HG03103 (cell line): ENCODE data around the gene EML4.
"Not testable (repeated sequence)": the region's sequence is repeated elsewhere in the genome, so short reads cannot be mapped to it uniquely, and the experiment has no call there.

ENCODE experiments used
- ATAC-seq: cut with Tn5 transposase; IDR thresholded peaks from one replicate; pipeline ENCODE4 v1.9.1; 2021; ENCODE audit warnings: low read depth; ENCODE audit not compliant: unreplicated experiment

EML4 gene

DNA sequence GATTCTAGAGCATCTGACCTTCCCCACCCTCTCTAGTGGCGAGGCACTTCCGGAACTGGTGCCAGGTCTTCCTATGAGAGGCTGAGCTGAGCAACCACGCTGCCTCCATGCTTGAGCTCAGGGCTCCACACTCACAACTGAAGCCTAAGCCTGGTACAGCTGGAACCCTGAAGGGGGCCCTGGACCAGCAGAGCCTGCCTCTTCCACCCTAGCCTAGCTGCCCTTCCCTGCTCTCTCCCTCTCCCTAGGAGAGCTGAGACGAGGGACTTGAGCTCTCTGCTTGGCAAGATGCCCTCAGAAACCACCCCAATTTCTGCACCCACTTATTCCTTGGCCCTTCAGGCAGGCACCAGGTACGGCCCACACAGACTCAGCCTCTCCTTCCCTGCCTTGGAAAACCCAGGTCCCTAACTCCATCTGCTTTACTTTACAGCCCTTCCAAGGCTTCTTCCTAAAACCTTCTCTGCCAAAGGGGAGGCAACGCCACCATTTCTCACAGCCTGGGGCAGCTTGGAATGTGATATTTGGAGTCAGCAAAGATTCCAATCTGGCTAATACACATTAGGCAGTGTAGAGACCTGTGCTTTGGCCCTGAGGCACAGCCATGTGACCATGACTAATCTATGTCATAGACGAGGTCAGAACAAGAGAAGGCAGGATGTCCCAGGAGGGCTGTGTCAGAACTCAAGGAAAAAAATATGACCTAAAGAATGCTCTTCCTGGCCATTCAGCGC is 173.1 kb downstream of the EML4 start:
- no peak for ATAC-seq

DNA sequence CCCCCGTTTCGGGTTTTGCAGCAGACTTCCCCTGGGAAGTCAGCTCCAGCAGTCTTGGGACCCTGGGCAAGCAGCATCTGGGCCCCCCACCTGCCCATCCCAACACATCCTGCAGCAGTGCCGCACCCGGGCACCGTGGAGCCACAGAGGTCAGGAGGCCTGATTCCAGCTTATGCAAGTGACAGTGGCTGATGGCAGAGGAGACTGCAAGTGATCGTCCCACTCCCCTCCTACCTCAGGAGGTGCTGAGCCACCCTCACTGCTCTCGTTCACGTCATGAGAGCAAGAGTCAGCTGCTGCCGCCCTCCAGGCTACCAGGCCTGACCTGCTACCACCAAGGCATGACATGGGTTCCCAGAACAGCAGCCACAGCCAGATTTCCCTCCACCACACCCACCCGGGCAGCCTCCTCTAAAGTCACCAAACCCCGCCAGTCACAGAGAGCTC is 173.7 kb downstream of the EML4 start:
- ATAC-seq, result no peak

DNA sequence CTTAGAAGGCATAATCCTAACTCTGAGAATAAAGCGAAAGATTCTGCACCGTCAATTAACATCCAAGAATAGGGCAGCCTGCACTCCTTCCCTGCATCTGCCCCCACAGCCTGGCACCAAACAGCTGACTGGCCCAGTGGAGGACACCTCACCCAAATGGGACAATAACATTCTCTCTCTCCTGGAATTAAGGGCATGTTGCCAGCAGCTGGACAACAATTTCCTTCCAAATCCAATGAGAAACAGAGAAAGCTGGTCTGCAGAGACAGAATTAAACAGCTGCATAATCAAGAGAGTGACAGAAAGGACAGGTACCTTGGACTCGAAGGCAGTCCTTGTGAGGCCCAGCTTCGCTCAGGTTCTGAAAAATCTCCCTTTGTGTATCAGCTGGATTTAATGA is 176.8 kb downstream of the EML4 start:
- no peak for ATAC-seq

DNA sequence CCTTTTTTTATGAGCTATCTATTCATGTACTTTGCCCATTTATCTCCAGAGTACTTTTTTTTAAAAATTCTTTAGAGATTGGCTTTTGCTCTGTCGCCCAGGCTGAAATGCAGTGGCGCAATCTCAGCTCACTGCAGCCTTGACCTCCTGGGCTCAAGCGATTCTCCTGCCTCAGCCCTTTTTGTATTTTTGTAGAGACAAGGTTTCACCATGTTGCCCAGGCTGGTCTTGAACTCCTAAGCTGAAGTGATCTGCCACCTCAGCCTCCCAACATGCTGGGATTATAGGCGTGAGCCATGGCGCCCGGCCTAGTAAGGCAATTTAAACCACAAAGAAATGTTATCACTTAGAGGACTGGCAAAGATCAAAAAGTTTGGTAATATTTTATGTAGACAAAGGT is 177.7 kb downstream of the EML4 start:
- not testable (repeated sequence) for ATAC-seq

DNA sequence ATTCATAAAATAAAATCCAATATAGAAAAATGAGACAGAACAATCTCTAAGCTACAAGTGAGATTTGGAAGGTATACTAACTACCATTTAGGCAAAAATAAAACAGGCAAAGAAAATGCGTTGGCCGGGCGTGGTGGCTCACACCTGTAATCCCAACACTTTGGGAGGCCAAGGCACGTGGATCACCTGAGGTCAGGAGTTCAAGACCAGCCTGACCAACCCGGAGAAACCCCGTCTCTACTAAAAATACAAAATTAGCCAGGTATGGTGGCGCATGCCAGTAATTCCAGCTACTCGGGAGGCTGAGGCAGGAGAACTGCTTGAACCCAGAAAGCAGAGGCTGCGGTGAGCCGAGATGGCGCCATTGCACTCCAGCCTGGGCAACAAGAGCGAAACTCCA is 178.4 kb downstream of the EML4 start:
- ATAC-seq, result not testable (repeated sequence)

DNA sequence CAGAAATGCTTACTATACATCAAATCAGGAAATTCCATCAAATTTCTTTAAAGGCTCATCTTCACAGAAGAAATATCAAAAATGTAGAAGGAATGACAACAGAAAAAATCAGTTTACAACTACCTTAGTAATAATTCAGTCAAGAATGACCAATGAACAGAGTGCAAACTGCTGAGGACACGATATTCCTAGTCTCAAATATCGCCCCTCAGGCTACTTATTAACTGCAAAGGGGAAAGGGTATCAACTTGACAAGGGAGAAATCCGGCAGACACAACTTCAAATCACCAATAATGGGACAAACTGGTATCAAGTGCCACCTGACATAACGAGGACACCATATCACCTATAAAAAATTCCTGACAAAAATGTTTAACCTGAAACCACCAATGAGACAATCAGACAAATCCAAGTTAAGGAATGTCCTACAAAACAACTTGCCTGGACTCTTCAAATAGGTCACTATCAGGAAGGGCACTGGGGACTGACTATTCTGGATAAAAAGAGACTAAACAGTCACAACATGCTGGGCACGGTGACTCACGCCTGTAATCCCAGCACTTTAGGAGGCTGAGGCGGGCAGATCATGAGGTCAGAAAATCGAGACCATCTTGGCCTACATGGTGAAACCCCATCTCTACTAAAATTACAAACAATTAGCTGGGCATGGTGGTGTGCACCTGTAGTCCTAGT is 179.1 kb downstream of the EML4 start:
- no peak for ATAC-seq

DNA sequence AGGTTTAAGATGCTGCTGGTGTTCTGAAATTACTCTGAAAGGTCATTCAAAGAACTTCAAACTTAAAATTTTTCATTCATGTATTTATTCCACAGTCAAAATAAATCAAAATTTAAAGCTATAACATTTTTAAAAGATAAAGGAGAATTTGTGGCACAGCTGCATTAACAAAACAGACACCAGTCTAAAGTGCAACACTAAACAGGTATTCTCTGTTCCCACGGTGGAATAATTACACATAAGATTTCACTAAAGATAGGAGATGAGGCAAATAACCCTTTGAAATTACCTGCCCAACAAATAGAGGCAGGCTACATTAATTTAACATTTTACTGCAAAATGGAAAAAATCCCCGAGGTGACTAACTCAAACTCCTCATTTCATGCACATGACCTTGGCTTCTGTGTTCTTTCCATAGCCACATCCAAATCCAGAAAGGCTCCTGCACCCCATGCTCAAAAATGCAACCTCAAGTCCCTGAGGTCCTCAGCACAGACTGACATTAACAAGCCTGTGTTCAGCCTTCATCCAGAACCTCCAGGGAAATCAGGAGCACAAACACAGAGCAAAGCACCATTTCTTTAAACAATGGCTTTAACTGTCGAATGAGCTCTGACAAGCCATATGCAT is 181.4 kb downstream of the EML4 start:
- no peak for ATAC-seq

DNA sequence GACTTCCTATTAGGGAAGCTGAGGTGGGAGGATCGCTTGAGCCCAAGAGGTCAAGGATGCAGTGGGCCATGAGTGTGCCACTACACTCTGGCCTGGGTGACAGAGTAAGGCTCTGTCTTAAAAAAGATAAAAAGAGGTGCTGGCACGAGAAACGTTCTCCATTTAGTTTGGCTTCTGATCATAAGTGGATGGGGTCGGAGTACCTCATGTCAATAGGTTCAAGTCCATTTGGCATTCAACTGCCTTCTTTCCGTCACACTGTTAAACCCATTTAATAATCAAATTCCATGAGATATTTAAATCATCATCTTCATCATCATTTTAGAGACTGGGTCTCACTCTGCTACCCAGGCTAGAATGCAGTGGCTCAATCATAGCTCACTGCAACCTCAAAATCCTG is 182.7 kb downstream of the EML4 start:
- ATAC-seq, result no peak

DNA sequence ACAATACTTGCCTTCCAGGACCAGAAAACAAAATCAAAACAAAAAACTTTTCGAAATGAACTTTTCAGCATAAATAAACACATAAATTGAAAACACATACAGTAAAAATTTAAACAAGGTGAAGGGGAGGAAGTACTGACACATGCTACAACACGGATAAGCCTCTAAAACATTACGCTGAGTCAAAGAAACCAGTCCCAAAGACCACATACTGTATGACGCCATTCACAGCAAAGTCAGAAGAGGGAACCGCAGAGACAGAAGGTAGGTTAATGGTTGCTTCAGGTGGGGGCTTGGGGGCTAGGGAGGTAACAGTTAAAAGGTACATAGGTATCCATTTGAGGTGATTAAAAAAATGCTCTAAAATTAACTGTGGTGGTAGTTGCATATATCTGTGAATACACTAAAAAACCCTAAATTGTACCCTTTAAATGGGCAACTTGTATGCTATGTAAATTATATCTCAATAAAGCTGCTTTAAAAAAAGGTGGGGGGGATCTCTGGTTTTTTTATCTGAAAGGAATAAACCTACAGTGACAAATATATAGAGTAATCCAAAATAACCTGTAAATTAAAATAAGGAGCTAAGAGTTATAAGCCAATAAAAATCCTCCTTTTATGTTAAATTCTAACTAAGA is 184.8 kb downstream of the EML4 start:
- no peak for ATAC-seq

DNA sequence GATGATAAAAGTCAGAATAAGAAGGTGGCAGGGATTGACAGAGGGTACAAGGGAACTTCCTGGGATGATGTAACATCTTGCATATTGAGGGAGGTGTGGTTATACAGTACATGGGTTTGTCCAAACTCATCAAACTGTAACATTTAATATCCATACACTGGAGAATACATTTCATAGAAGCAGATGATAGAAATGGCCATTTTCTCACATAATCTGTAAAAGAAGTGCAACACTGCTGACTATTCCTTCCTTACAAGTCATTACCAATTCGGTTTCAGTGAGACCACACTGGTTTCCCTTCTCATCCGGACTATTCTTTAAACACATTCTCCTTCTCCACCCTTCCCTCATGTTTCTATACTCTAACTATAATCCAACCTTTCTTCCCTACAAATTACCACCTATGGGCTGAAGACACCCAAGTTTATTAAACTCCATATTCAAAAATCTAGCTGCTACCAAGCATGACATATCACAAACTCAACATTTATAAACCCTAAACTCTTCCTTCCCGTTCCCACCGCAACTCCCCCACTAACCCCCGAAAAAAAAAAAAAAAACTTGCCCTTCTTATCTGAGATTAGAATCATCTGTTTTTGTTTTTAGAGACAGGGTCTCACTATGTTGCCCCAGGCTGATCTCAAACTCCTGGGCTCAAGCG is 190.3 kb downstream of the EML4 start:
- ATAC-seq, result no peak

DNA sequence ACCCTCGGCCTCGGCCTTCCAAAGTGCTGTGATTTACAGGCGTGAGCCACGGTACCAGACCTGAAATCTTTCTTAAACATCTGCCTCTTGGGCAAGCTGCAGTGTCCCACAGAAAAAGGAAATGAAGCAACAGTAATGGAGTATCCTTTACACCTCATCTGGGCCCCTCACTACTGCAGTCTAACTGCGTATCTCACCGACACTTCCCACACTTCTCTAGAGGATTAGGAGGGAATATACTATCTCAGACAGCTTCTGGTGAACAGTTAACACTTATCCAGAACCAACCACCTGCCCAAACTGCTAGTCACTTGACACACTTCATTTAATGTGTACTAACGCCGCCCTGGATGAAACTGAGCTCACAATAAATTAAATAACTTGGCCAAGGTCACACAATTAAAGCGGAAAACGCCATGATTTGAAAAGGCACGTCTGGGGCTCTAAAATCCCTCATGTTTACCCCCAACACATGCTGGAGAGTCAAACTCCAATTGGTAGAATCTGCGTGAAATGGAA is 190.9 kb downstream of the EML4 start:
- ATAC-seq, result no peak

DNA sequence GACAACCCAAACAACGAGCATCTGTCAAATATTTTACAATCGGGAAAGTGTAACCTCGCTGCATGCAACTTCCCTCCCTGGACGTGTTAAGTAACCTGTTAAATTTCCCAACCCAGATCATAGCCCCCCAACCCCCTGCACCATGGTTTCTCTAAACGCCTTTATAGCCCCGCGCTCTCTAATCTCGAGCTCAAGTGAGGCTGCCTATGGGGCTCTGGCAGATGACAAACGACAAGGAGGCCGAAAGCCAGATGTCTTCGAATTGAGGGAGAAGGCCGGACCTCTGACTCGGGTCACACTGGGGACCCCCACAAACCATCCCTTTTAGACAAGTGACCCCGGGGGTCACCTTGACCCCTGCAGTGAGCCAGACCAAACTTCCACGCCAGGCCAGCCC is 191.3 kb downstream of the EML4 start:
- ATAC-seq, result no peak

DNA sequence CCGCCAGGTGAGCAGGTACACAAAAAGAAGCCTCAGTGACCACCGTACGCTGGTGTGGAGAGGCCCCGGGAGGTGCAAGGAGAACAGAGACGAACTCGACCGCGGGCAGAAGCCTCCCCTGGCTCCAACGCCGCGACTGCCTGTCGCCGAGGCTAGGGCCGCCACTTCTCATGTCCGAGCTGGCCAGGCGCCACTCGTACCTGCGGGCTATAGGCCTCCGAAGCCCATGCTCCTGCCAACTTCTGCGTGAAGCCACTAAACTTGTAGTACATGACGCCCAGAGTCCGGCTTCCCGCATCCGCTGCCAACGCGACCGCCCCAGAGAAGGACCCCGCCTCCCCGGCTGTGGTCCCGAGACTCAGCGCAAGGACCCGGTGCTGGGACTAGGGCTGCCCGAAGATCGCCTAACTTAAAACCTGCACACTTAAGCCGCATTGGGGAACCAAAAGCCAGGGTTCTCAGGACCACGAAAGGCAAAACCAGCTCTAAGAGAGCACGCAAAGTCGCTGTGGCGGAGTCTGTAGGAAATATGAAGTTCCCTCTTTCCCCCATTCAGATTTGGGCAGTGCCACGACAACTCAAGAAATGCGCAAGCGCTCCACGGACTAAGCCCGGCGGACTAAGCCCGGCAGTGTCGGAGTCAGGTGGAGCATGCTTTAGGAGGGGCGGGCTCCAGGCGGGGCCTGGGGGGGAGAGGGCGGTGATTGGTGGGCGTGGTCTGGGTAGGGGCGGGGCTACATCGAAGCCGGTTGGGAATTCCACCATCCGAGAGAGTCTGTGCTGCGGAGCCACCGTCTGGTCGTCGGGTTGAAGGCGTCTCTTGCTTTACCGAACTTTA is 192.0 kb downstream of the EML4 start, which contains the start of gene COX7A2L:
TSS of gene COX7A2L (minus strand) at position 328 of the 838 bp plus-strand sequence. CDS start at position 272, 56 bp downstream.
- ATAC-seq, result peak; percentile 90

DNA sequence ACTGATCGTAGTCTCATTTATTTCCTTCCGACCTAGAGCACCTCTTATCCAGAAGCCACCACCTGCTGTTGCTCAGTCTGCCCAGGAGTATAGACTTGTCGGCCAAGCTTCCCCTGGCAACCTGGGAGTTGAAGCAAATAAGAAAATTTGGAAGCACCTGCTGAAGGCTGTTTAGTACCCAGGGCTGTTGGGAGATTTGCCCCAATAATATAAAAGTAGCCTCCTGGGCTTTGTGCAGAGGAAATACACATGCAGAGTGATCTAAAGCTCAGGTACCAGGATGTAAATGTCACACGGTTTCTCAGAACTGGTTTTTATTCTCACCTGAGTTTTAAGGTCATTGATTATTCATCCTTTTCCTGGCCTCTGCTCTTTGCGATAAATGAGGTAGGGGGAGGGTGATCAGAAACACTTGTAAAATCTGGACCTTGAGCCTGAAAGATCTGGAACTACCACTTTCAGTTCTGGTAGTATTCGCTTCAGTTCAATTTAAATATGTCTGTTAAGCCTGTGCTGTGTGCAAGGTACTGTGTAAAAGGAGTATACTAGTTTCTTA is 192.7 kb downstream of the EML4 start:
- no peak for ATAC-seq

DNA sequence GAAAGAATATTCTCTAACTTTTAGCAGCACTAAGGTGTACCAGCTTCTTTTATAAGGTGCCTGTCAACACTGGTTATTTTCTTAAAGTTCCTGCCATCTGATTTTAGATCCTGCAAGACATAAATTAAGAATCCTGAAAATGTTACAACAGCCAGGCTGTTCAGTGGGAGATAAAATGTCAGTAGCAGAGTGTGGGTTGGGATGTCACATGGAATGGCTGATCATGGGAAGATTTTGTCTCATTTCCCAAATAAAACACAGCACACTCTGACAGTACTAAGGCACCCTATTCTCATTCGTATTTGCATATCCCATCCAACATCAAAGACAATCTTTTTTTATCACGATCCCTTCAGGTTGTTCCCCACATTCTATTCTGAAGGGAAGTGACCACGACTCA is 194.3 kb downstream of the EML4 start:
- no peak for ATAC-seq

DNA sequence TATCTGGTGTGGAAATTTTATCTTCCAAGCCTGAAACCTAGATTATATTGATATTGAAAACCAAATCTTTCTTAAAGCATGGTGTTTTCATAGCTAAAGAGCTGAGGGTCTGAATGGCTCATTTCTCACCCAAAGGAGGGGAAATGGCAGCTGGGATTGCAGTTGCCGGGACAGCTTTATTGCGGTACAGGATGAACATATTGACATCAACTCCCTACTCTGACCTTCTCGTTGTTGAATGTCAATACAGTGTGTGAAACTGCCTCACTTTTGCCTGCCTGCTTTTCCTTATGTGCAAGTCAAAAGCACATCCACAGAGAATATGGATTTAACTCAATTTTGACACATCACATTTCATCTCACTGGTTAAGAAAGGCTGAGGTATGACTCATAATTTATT is 195.5 kb downstream of the EML4 start:
- ATAC-seq, result no peak

DNA sequence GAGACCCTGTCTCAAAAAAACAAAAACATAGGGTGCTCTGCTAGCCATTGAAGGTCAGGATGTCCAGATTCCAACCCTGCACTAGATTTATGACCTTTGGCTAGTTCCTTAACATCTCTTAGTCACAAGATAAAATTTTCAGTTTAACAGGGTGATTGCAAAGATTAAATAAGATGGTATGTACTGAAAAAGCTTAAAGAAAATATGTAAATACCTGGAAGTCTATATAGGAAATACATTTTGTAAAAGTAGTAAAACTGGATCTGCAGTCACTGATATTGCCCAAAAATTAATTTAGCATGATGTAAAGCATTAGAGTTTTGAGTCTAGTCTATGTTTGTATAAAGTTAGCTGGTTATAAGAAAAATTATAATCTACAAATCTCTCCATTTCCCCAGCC is 197.3 kb downstream of the EML4 start:
- no peak for ATAC-seq

DNA sequence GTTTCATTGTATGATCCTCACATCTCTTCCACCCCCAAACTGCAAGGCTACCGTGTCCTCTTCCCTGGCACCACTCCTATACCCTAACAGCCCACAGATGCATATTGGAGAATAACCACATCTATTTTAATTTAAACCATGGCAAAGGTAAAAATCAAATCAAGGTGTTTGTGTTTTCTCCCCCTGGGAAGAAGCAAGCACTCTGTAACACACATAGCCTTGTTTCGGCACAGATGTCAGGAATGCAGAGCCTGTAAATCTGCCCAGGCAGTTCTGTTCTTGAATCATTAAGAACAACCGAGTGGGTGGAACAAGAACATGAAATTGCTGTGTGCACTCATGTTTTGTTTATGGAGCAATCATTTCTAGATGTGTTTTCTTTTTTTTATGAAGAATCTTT is 198.7 kb downstream of the EML4 start:
- no peak for ATAC-seq

DNA sequence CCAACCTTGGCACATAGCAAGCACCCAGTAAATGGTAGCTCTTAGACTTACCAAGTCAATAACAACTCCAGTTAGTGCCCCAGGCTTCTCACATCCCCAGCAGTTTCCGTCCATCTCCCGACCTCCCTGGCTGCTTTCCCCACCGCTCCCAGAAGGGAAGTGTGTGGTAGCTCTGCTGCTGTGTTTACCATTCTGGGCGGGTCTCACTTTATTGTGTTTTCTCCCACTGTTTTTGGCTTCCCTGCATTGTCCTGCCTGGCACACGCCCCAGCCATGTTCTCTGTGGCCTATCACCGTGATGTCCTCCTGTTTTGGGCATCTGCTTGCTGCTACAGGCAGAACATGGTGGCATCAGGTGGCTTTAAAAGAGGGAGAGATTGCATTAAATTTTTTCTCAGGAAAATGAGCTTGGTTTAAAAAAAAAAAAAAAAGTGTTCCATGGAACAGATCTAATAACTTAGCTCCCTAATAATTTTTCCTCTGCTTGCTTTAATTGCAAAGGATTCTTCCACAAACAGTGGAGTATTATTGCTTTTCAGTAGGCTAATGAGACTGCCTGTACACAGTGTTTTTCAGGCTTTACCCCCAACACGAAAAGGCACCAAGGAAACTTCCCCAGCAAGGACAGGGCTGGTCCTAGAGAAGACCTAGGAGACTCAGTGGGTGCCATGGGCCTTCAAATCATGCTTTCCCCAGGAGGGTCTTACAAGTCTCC is 199.8 kb downstream of the EML4 start:
- ATAC-seq, result no peak
